Fibroblast of the aortic adventitia (primary cell): ENCODE results near the gene ESPL1. TPM values are rescaled to one million over a fixed set of nuclear protein-coding genes. Genes with fewer than 3 reads are reported as not detected.

Experiments
- DNase-seq: peaks from one replicate; pipeline ENCODE4 v3.0.0-alpha.2; 2010; ENCODE audit warnings: low read depth
- H3K4me3 ChIP-seq: 2 replicates; pipeline ENCODE4 v1.5.1; 2011; ENCODE audit warnings: low read depth, mild to moderate bottlenecking, control low read depth, low read length, moderate library complexity
- total RNA-seq: library from RNA; depleted of rRNA; stranded (reverse); fragments of >200 nt; gene quantifications from 2 replicates; pipeline ENCODE4 v1.2.3, GENCODE V29; 2012; ENCODE audit warnings: low replicate concordance
- TF ChIP-seq, protein P1 (sequence below): IDR thresholded peaks from 2 replicates; pipeline ENCODE4 v1.5.1; 2011; ENCODE audit warnings: mild to moderate bottlenecking, low read length, control low read depth, inconsistent platforms; ENCODE audit not compliant: insufficient read depth

ESPL1 gene
- total RNA-seq, 1 donor: 13.5 TPM

DNA sequence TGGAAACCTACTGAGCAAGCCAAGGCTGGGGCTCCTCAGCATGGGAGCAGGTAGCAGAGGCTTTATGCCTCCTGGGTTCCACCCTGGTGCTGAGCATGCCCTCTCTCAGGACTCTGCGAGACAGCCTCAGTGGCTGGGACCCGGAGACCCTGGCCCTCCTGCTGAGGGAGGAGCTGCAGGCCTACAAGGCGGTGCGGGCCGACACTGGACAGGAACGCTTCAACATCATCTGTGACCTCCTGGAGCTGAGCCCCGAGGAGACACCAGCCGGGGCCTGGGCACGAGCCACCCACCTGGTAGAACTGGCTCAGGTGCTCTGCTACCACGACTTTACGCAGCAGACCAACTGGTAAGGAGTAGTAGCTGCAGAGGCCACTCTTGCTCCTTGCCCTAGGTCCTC lies 8.4 kb downstream of the ESPL1 start:
- H3K4me3 ChIP-seq: no peak overlapping the region

DNA sequence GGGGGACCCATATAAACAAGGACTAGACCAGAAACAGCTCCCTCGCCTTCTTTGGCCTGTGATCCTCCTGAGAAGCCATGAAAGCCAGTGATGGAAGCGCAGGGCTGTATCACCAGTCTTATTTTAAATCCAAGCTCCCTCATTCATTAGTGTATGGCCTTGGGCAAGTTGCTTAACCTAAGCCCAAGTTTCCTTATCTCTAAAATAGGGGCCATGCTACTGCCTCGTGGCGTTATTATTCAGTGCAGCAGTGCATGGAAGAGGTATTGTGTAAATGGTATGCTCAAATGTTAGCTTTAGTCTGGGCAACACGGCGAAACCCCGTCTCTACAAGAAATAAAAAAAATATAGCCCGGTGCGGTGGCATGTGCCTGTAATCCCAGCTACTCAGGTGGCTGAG lies 9.9 kb downstream of the ESPL1 start:
- no peak for DNase-seq
- H3K4me3 ChIP-seq: no peak overlapping the region
- TF ChIP-seq, protein P1, sequence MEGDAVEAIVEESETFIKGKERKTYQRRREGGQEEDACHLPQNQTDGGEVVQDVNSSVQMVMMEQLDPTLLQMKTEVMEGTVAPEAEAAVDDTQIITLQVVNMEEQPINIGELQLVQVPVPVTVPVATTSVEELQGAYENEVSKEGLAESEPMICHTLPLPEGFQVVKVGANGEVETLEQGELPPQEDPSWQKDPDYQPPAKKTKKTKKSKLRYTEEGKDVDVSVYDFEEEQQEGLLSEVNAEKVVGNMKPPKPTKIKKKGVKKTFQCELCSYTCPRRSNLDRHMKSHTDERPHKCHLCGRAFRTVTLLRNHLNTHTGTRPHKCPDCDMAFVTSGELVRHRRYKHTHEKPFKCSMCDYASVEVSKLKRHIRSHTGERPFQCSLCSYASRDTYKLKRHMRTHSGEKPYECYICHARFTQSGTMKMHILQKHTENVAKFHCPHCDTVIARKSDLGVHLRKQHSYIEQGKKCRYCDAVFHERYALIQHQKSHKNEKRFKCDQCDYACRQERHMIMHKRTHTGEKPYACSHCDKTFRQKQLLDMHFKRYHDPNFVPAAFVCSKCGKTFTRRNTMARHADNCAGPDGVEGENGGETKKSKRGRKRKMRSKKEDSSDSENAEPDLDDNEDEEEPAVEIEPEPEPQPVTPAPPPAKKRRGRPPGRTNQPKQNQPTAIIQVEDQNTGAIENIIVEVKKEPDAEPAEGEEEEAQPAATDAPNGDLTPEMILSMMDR: no peak

More for the DNA sequence above, 8.4 kb downstream of the ESPL1 start:
- DNase-seq: no peak
- TF ChIP-seq, protein P1: no peak

- TF ChIP-seq, protein P1: no peak
- no peak for DNase-seq
- no peak overlapping the region for H3K4me3 ChIP-seq
Measured at GRCh38 chr12:53279283-53279869, 11.3 kb downstream of the ESPL1 start.

DNA sequence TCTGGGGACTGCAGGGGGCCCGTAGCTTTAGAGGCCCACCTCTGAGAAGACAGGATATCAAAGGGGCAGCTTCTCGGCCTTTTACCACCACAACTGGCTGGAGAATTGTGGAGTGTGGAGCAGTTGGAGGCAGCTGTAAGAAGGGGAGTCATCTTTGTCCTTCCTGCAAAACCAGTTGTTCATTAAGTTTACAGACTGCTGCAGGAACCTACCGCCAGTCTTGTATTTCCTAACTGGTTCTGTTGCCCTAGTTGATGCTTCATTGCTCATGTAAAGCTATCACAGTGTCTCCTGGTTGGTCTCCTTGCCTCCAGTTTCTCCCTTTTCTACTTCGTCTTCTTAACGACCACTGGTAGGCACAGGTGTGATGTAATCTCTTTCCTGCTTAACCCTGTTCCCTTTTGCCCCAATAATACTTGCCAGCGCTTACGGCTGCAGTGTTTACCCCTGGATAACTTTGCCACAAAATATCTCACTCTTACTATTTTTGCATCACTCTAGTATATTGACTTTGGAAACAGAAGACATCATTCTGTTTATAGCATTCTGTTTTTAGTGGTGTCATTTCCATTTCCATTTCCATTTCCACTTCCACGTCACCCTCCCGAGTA lies 11.9 kb downstream of the ESPL1 start:
- TF ChIP-seq, protein P1: no peak
- no peak overlapping the region for H3K4me3 ChIP-seq
- DNase-seq: no peak

GRCh38 chr12:53286448-53286847 lies 18.3 kb downstream of the ESPL1 start:
- no peak overlapping the region for H3K4me3 ChIP-seq
- DNase-seq: no peak
- TF ChIP-seq, protein P1: no peak

GRCh38 chr12:53287741-53288216 lies 19.7 kb downstream of the ESPL1 start:
- TF ChIP-seq, protein P1: peak; percentile 67
- no peak overlapping the region for H3K4me3 ChIP-seq
- peak; percentile 72 for DNase-seq

DNA sequence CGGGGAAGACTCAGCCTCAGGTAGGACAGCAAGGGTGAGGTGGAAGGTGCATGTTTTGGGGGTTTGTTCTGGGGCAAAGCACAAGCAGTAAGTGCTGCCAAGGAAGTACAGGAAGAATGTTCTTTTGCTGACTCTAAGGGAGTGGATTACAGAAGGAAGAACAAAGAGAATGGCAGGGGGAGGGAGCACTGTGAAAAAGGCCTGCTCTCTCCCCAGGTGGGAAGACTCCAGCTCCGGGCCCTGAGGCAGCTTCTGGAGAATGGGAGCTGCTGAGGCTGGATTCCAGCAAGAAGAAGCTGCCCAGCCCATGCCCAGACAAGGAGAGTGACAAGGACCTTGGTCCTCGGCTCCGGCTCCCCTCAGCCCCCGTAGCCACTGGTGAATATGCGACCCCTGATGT lies 20.2 kb downstream of the ESPL1 start:
- TF ChIP-seq, protein P1: no peak
- DNase-seq: no peak
- no peak overlapping the region for H3K4me3 ChIP-seq
